Measurements from ENCODE around the gene BRIP1. TPM values are rescaled to one million over a fixed set of nuclear protein-coding genes. Genes with fewer than 3 reads are reported as not detected.

Gene BRIP1
- total and polyA plus RNA-seq, 9 of the 15 experiments (the other 6 are each of a cell fraction or from before 2014, with no cell fraction given), result 2.4 to 17.5 (median 11.2) TPM

- Histone ChIP-seq H3K36me3 (ENCODE audit: control insufficient read depth, insufficient read depth, low read length) (peaks cover 53% of the 10 kb centered on the region), H3K4me3 (no peak overlapping the region), H4K20me1 (replicated peaks; ENCODE audit: control insufficient read depth, insufficient read depth, low read length) (no peaks in the 10 kb centered on the region), H3K4me2 (ENCODE audit: insufficient read depth, low read length) (no peak overlapping the region), H3K79me2 (ENCODE audit: control insufficient read depth, insufficient read depth, low read length) (0 out of 3 replicates have a peak, but pooled peaks cover under 1% of the 10 kb centered on the region), H3K9me3 (replicated peaks; ENCODE audit: control insufficient read depth, insufficient read depth, low read depth, low read length) (no peaks in the 10 kb centered on the region), H3K27me3 (ENCODE audit: control insufficient read depth in 2 of 2, insufficient read depth in 2 of 2, low read length in 2 of 2) (no peaks in the 10 kb centered on the region), H3K27ac (ENCODE audit: extremely low read depth, low read depth, low read length) (no peak overlapping the region), H3K9ac (ENCODE audit: insufficient read depth in 1 of 2, low read depth in 2 of 2, low read length in 2 of 2) (no peak overlapping the region), H3K4me1 (replicated peaks in 1 of 2; ENCODE audit: control insufficient read depth in 2 of 2, insufficient read depth in 2 of 2, low read length in 2 of 2) (no peaks in the 10 kb centered on the region), H2AFZ (ENCODE audit: low read depth, low read length) (no peak overlapping the region), H3K9me1 (ENCODE audit: control insufficient read depth, insufficient read depth, low read length) (no peaks in the 10 kb centered on the region)
- 64% methylated on average over 2 of the region's 2 CpGs for WGBS (ENCODE audit: insufficient coverage, low coverage, missing lambda C conversion rate)
- FAIRE-seq, result no peak
- in situ Hi-C loops (cut with MboI) (loop anchor here (10.0 kb wide), 1 partner anchor 424 kb away; no protein-coding TSS in a partner anchor), intact Hi-C loops (cut with micrococcal nuclease) (no loop called here)
- no TSS peak for BruUV-seq (replicated peaks)
- ChIA-PET POLR2A (interaction anchor here (1.1 to 2.9 kb wide), 2 partner anchors 15 to 204 kb away, joined by 3 to 10 read pairs; partner anchors contain the start of gene BRIP1), CTCF (ENCODE audit: low intra/inter-chr PET ratio) (interaction anchor here (0.7 kb wide), 2 partner anchors 12 to 33 kb away, joined by 3 read pairs; no protein-coding TSS in a partner anchor)
- no peak for DNase-seq (ENCODE audit: extremely low read depth in 1 of 4, low spot score in 3 of 4)
- no peak for ATAC-seq
- TF ChIP-seq OTX1 (CRISPR knock-in tag; IDR thresholded peaks at IDR 0.05) (no peak), TFE3 (CRISPR knock-in tag; IDR thresholded peaks at IDR 0.05) (0 out of 2 replicates have a peak, but pooled peaks have one; percentile 11), ZNF184 (CRISPR knock-in tag; IDR thresholded peaks at IDR 0.05) (no peak), ZBTB11 (CRISPR knock-in tag; IDR thresholded peaks at IDR 0.05) (peak in 1 of 3 experiments; percentile 93; a peak in 2 of 6 replicates), BCLAF1 (IDR thresholded peaks at IDR 0.05; ENCODE audit: borderline replicate concordance in 1 of 2, control insufficient read depth in 1 of 2, low read depth in 2 of 2, low read length in 1 of 2) (peak in 1 of 2 experiments; percentile 22; a peak in 1 of 4 replicates), EZH2 (IDR thresholded peaks at IDR 0.05; ENCODE audit: borderline replicate concordance, low read depth, low read length) (no peak)
Observed at GRCh38 chr17:61848896-61849295, 14.4 kb downstream of the BRIP1 start.
